Keratinocyte (primary cell): Measurements from ENCODE around the gene IL15RA. TPM values are rescaled to one million over a fixed set of nuclear protein-coding genes. Genes with fewer than 3 reads are reported as not detected.
"Not testable (repeated sequence)": the region's sequence is repeated elsewhere in the genome, so short reads cannot be mapped to it uniquely, and the experiment has no call there.

Experiments
- DNase-seq: peaks from one replicate; pipeline ENCODE4 v3.0.0-alpha.2; 2011; ENCODE audit warnings: low read depth, missing footprints, low spot score
- FAIRE-seq: peaks from 2 replicates; lab custom pipeline; 2011; peaks lifted over from hg19 to GRCh38; lab: Jason Lieb, UNC
- H2AFZ ChIP-seq: 2 replicates; pipeline ENCODE4 v1.6.0; 2012; ENCODE audit warnings: low read length, control low read depth, inconsistent platforms; ENCODE audit not compliant: control insufficient read depth
- H3K27ac ChIP-seq: 2 replicates; pipeline ENCODE4 v1.5.1; 2011; ENCODE audit warnings: low read length; ENCODE audit not compliant: control insufficient read depth, insufficient read depth
- H3K27me3 ChIP-seq: 3 replicates; pipeline ENCODE4 v1.6.0; 2011; ENCODE audit warnings: low read length; ENCODE audit not compliant: control insufficient read depth, insufficient read depth; ENCODE audit errors: extremely low read depth
- H3K36me3 ChIP-seq, 2 experiments: 2 replicates in 1 of 2; 3 replicates in 1 of 2; pipeline ENCODE4 v1.5.1; 2011; ENCODE audit warnings: low read length in 2 of 2, mild to moderate bottlenecking in 1 of 2; ENCODE audit not compliant: control insufficient read depth in 2 of 2, insufficient read depth in 2 of 2; ENCODE audit errors: extremely low read depth in 1 of 2
- H3K4me1 ChIP-seq: 3 replicates; pipeline ENCODE4 v1.5.1; 2011; ENCODE audit warnings: low read length; ENCODE audit not compliant: control insufficient read depth, insufficient read depth; ENCODE audit errors: extremely low read depth
- H3K4me2 ChIP-seq: 3 replicates; pipeline ENCODE4 v1.6.0; 2011; ENCODE audit warnings: low read depth, low read length; ENCODE audit not compliant: control insufficient read depth, insufficient read depth; ENCODE audit errors: extremely low read depth
- H3K4me3 ChIP-seq, 3 experiments: fragments of 200-600 bp in 1 of 3; sonication (generic) in 1 of 3; 2 replicates in 2 of 3; 3 replicates in 1 of 3; pipeline ENCODE4 v1.5.1; 2011 to 2016; ENCODE audit warnings: low read length in 3 of 3, mild to moderate bottlenecking in 3 of 3, control low read depth in 2 of 3, inconsistent platforms in 1 of 3, low read depth in 1 of 3, mixed read lengths in 1 of 3, mixed run types in 1 of 3, moderate library complexity in 1 of 3; ENCODE audit not compliant: control insufficient read depth in 2 of 3, insufficient read depth in 2 of 3; ENCODE audit errors: extremely low read depth in 1 of 3
- H3K79me2 ChIP-seq: 2 replicates; pipeline ENCODE4 v1.6.0; 2012; ENCODE audit warnings: low read length; ENCODE audit not compliant: control insufficient read depth, insufficient read depth
- H3K9ac ChIP-seq: 3 replicates; pipeline ENCODE4 v1.6.0; 2011; ENCODE audit warnings: low read length; ENCODE audit not compliant: control insufficient read depth, insufficient read depth; ENCODE audit errors: extremely low read depth
- H3K9me1 ChIP-seq: 3 replicates; pipeline ENCODE4 v1.6.0; 2011; ENCODE audit warnings: low read length; ENCODE audit not compliant: control insufficient read depth, insufficient read depth; ENCODE audit errors: extremely low read depth
- H3K9me3 ChIP-seq: 2 replicates; pipeline ENCODE4 v1.5.1; 2012; ENCODE audit warnings: low read depth, low read length; ENCODE audit not compliant: control insufficient read depth
- H4K20me1 ChIP-seq: 3 replicates; pipeline ENCODE4 v1.6.0; 2011; ENCODE audit warnings: low read length; ENCODE audit not compliant: control insufficient read depth, insufficient read depth; ENCODE audit errors: extremely low read depth
- CTCF ChIP-seq, 3 experiments: IDR thresholded peaks in 1 of 3; conservative IDR thresholded peaks in 1 of 3; optimal IDR thresholded peaks in 1 of 3; 2 replicates in 2 of 3; 3 replicates in 1 of 3; pipeline versions ENCODE3 to v1.5.1; 2011; ENCODE audit warnings: low read length in 3 of 3, mild to moderate bottlenecking in 3 of 3, moderate library complexity in 2 of 3, control low read depth in 1 of 3, inconsistent platforms in 1 of 3; ENCODE audit not compliant: insufficient read depth in 2 of 3; ENCODE audit errors: extremely low read depth in 1 of 3
- EZH2 ChIP-seq: IDR thresholded peaks from one replicate; pipeline ENCODE4 v1.6.1; 2012; ENCODE audit warnings: inconsistent platforms, mild to moderate bottlenecking, low read length, moderate library complexity
- dilution Hi-C: fragments of 300-500 bp; cut with MboI; formaldehyde crosslinking; loops from one replicate; pipeline ENCODE4 v1.7.0; 2020; ENCODE audit warnings: low sequenced_read_pairs; ENCODE audit not compliant: extremely low pct_ligation_motif_present
- polyA plus RNA-seq, 5 experiments: library from polyadenylated mRNA; depleted of rRNA in 3 of 5; stranded (reverse) in 3 of 5; stranded (forward) in 1 of 5; unstranded in 1 of 5; fragments of >200 nt; gene quantifications; 1 replicate in 1 of 5; 2 replicates in 3 of 5; 3 replicates in 1 of 5; pipeline versions ENCODE4 v1.2.1 to v1.2.3, GENCODE V29; 2011 to 2012; ENCODE audit warnings: missing spikeins in 2 of 5, low read depth in 1 of 5, low replicate concordance in 1 of 5

IL15RA gene
- polyA plus RNA-seq, 1 donor (not counting 4 experiments of a cell fraction or from before 2014, with no cell fraction given) = 3.8 TPM

GRCh38 chr10:6006546-6006945 lies 29.2 kb upstream of the IL15RA start:
- H3K9ac ChIP-seq = no peak overlapping the region
- no peak overlapping the region for H3K4me3 ChIP-seq
- DNase-seq (no peak), FAIRE-seq (no peak)
- TF ChIP-seq EZH2 = no peak
- TF ChIP-seq CTCF (optimal IDR thresholded peaks at IDR 0.05 in 1 of 3, IDR thresholded peaks at IDR 0.05 in 1 of 3, conservative IDR thresholded peaks at IDR 0.05 in 1 of 3; ENCODE audit: extremely low read depth in 1 of 3, insufficient read depth in 2 of 3, low read length in 3 of 3) = no peak
- no peak overlapping the region for H3K4me2 ChIP-seq
- dilution Hi-C loops = no loop called here
- H3K9me3 ChIP-seq = no peaks in the 10 kb centered on the region
- H3K79me2 ChIP-seq = no peaks in the 10 kb centered on the region
- H3K27me3 ChIP-seq = peaks cover 3% of the 10 kb centered on the region
- no peaks in the 10 kb centered on the region for H3K4me1 ChIP-seq
- no peak overlapping the region for H2AFZ ChIP-seq
- no peaks in the 10 kb centered on the region for H3K36me3 ChIP-seq
- no peaks in the 10 kb centered on the region for H4K20me1 ChIP-seq
- no peak overlapping the region for H3K27ac ChIP-seq
- no peaks in the 10 kb centered on the region for H3K9me1 ChIP-seq

GRCh38 chr10:6005856-6006395 lies 28.6 kb upstream of the IL15RA start:
- Histone ChIP-seq H3K9me1 (no peaks in the 10 kb centered on the region), H4K20me1 (no peaks in the 10 kb centered on the region), H3K27me3 (peaks cover 3% of the 10 kb centered on the region), H3K27ac (no peak overlapping the region), H3K4me2 (no peak overlapping the region), H3K36me3 (no peaks in the 10 kb centered on the region), H3K79me2 (no peaks in the 10 kb centered on the region), H3K4me1 (no peaks in the 10 kb centered on the region), H3K9me3 (no peaks in the 10 kb centered on the region), H3K9ac (no peak overlapping the region), H2AFZ (no peak overlapping the region), H3K4me3 (no peak overlapping the region)
- TF ChIP-seq EZH2 (no peak), CTCF (optimal IDR thresholded peaks at IDR 0.05 in 1 of 3, IDR thresholded peaks at IDR 0.05 in 1 of 3, conservative IDR thresholded peaks at IDR 0.05 in 1 of 3; ENCODE audit: extremely low read depth in 1 of 3, insufficient read depth in 2 of 3, low read length in 3 of 3) (no peak)
- FAIRE-seq (no peak), DNase-seq (no peak)
- dilution Hi-C loops = no loop called here

- H4K20me1 ChIP-seq, H3K9me3 ChIP-seq, H3K9me1 ChIP-seq, H3K4me3 ChIP-seq, H3K27me3 ChIP-seq, H3K79me2 ChIP-seq, DNase-seq, dilution Hi-C loops, H2AFZ ChIP-seq, H3K36me3 ChIP-seq, H3K4me1 ChIP-seq, H3K4me2 ChIP-seq, FAIRE-seq, H3K27ac ChIP-seq, H3K9ac ChIP-seq: not testable (repeated sequence)
These were observed 27.9 kb upstream of the IL15RA start for GRCh38 chr10:6005161-6005804.
